Measurements from ENCODE around the gene PKIG.

DNA sequence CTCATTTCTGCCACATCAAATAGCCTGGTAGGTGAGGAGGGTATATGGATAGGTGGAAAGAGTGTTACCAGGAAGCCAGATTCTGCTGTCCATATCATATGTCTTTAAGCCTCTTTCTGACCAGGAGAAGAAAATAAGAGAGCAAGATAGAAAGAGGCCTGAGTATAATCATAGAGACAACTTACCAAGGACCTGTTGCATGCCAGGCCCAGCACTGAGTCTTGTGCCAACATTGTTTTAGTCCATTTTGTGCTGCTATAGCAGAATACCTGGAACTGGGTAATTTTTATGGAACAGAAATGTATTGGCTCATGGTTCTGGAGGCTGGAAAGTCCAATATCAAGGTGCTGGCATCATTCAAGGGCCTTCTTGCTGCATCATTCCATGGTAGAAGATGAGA, 76.4 kb downstream of the PKIG start:
- TF ChIP-seq CTCF (IDR thresholded peaks at IDR 0.05) (no peak), POLR2AphosphoS5 (IDR thresholded peaks at IDR 0.05) (no peak), POLR2A (IDR thresholded peaks at IDR 0.05) (no peak)
